LNCAP (cell line): ENCODE results near the gene RETREG1.

Experiments used
- CTCF ChIP-seq: fragments of 450-650 bp; IDR thresholded peaks from 2 replicates; pipeline ENCODE4 v1.5.1; 2017; ENCODE audit warnings: mild to moderate bottlenecking

Gene RETREG1

GRCh38 chr5:16457853-16458252 is 158.9 kb downstream of the RETREG1 start:
- no peak for TF ChIP-seq CTCF

- TF ChIP-seq CTCF = no peak
These were observed 159.3 kb downstream of the RETREG1 start for GRCh38 chr5:16457451-16457850.

- TF ChIP-seq CTCF = peak; percentile 73
These were observed 160.5 kb downstream of the RETREG1 start for GRCh38 chr5:16456103-16456832.

GRCh38 chr5:16455668-16456067 is 161.1 kb downstream of the RETREG1 start:
- TF ChIP-seq CTCF = no peak

- TF ChIP-seq CTCF = no peak
These were observed 162.1 kb downstream of the RETREG1 start for GRCh38 chr5:16454686-16455085.

GRCh38 chr5:16453609-16454008 is 163.2 kb downstream of the RETREG1 start:
- TF ChIP-seq CTCF = no peak

- no peak for TF ChIP-seq CTCF
These were observed 166.6 kb downstream of the RETREG1 start for GRCh38 chr5:16450163-16450562.

GRCh38 chr5:16446993-16447392 is 169.8 kb downstream of the RETREG1 start:
- no peak for TF ChIP-seq CTCF
